T follicular helper cell (primary cell): ENCODE results near the gene DMXL1.
"Not testable (repeated sequence)": the region's sequence is repeated elsewhere in the genome, so short reads cannot be mapped to it uniquely, and the experiment has no call there.

Experiments
- DNase-seq: peaks from one replicate; pipeline ENCODE4 v3.0.0-alpha.2; 2020; ENCODE audit warnings: low read depth

DMXL1 gene

GRCh38 chr5:119200795-119201194 is 129.9 kb downstream of the DMXL1 start:
- no peak for DNase-seq

GRCh38 chr5:119207105-119207504 is 136.2 kb downstream of the DMXL1 start:
- no peak for DNase-seq

- DNase-seq, result no peak
These were observed 141.1 kb downstream of the DMXL1 start for GRCh38 chr5:119212026-119212425.

GRCh38 chr5:119212676-119213075 is 141.8 kb downstream of the DMXL1 start:
- no peak for DNase-seq

- DNase-seq, result no peak
These were observed 146.3 kb downstream of the DMXL1 start for GRCh38 chr5:119217183-119217582.

- no peak for DNase-seq
These were observed 148.2 kb downstream of the DMXL1 start for GRCh38 chr5:119218830-119219782.

- DNase-seq, result no peak
These were observed 149.8 kb downstream of the DMXL1 start for GRCh38 chr5:119220576-119221197.

GRCh38 chr5:119221330-119221729 is 150.4 kb downstream of the DMXL1 start:
- DNase-seq, result no peak

GRCh38 chr5:119229950-119230349 is 159.1 kb downstream of the DMXL1 start:
- no peak for DNase-seq

GRCh38 chr5:119238265-119239118 is 167.6 kb downstream of the DMXL1 start:
- DNase-seq, result no peak

- no peak for DNase-seq
These were observed 168.2 kb downstream of the DMXL1 start for GRCh38 chr5:119239119-119239417.

GRCh38 chr5:119239826-119240225 is 168.9 kb downstream of the DMXL1 start:
- not testable (repeated sequence) for DNase-seq

GRCh38 chr5:119243888-119244287 is 173.0 kb downstream of the DMXL1 start:
- DNase-seq, result no peak

GRCh38 chr5:119250946-119251901 is 180.3 kb downstream of the DMXL1 start:
- DNase-seq, result no peak

GRCh38 chr5:119255571-119256356 is 184.9 kb downstream of the DMXL1 start:
- no peak for DNase-seq

- DNase-seq, result no peak
These were observed 186.7 kb downstream of the DMXL1 start for GRCh38 chr5:119257613-119258012.

GRCh38 chr5:119263639-119264038 is 192.8 kb downstream of the DMXL1 start:
- no peak for DNase-seq

- no peak for DNase-seq
These were observed 193.3 kb downstream of the DMXL1 start for GRCh38 chr5:119264186-119264585.

GRCh38 chr5:119267958-119268386 is 197.1 kb downstream of the DMXL1 start:
- DNase-seq, result peak; percentile 69

- peak; percentile 88 for DNase-seq
These were observed 197.6 kb downstream of the DMXL1 start for GRCh38 chr5:119268387-119269060.
